Spleen (tissue), 11 donors: ENCODE results near the gene MC5R. TPM values are rescaled to one million over a fixed set of nuclear protein-coding genes. Genes with fewer than 3 reads are reported as not detected.

ENCODE experiments used
- DNase-seq: peaks from one replicate; pipeline ENCODE4 v3.0.0-alpha.2; 2020
- H3K27ac ChIP-seq, 8 donors: fragments of 200-600 bp; sonication (generic) in 7 of 8; 1 replicate in 4 of 8; 2 replicates in 4 of 8; pipeline versions ENCODE4 v1.5.0 to v1.8.0; 2016 to 2021; ENCODE audit warnings: inconsistent platforms in 4 of 8, mild to moderate bottlenecking in 4 of 8, moderate library complexity in 1 of 8
- H3K27me3 ChIP-seq, 7 donors: fragments of 200-600 bp; sonication (generic) in 6 of 7; replicated peaks in 1 of 7; 1 replicate in 4 of 7; 2 replicates in 3 of 7; pipeline versions ENCODE4 v1.5.0 to v1.8.0; 2016 to 2021; ENCODE audit warnings: inconsistent platforms in 3 of 7, mild to moderate bottlenecking in 1 of 7
- H3K36me3 ChIP-seq, 6 donors: fragments of 200-600 bp; sonication (generic) in 5 of 6; 1 replicate in 4 of 6; 2 replicates in 2 of 6; pipeline versions ENCODE4 v1.5.0 to v1.8.0; 2016 to 2021; ENCODE audit warnings: inconsistent platforms in 2 of 6
- H3K4me1 ChIP-seq, 6 donors: fragments of 200-600 bp; sonication (generic) in 5 of 6; 1 replicate in 3 of 6; 2 replicates in 3 of 6; pipeline versions ENCODE4 v1.5.0 to v1.8.0; 2016 to 2021; ENCODE audit warnings: inconsistent platforms in 3 of 6
- H3K4me3 ChIP-seq, 8 donors: fragments of 200-600 bp; sonication (generic) in 7 of 8; 1 replicate in 4 of 8; 2 replicates in 4 of 8; pipeline versions ENCODE4 v1.5.0 to v1.8.0; 2016 to 2021; ENCODE audit warnings: inconsistent platforms in 4 of 8, mild to moderate bottlenecking in 4 of 8, moderate library complexity in 2 of 8
- H3K9me3 ChIP-seq, 8 donors: fragments of 200-600 bp; sonication (generic) in 7 of 8; 1 replicate in 4 of 8; 2 replicates in 4 of 8; pipeline versions ENCODE4 v1.5.0 to v1.8.0; 2016 to 2021; ENCODE audit warnings: inconsistent platforms in 4 of 8
- POLR2A ChIP-seq, 3 donors: fragments of 450-650 bp; IDR thresholded peaks; one replicate each; pipeline ENCODE4 v1.5.1; 2017; ENCODE audit warnings: antibody characterized with exemption in 3 of 3, mild to moderate bottlenecking in 1 of 3
- POLR2AphosphoS5 ChIP-seq, 3 donors: sonication (generic); formaldehyde crosslinking; IDR thresholded peaks; one replicate each; pipeline ENCODE4 v1.5.1; 2017; ENCODE audit warnings: antibody characterized with exemption in 3 of 3
- WGBS, 5 donors: extraction: QIAGEN DNeasy Blood & Tissue Kit in 3 of 5; methylation state at CpG; one replicate each; pipeline versions ENCODE4 v1.1.5 to v1.1.7; 2013 to 2018; 5-methylcytosine and 5-hydroxymethylcytosine counted together
- intact Hi-C: fragments of 100-400 bp; cut with DNase I; formaldehyde crosslinking; loops from one replicate; pipeline ENCODE4 v1.15.0; 2023; ENCODE audit warnings: low total_unique reads
- polyA plus RNA-seq, 3 donors: library from polyadenylated mRNA; stranded (reverse); fragments of 200-250 nt; gene quantifications; one replicate each; pipeline ENCODE4 v1.2.1, GENCODE V29; 2013
- total RNA-seq, 7 donors: library from RNA; depleted of rRNA in 3 of 7; stranded (reverse); fragments of >200 nt in 3 of 7; fragmentation: NEBNext Ultra II Directional in 4 of 7; extraction: Animal tissue kit (Norgen Biotek cat#: 25700) in 4 of 7; gene quantifications; one replicate each; pipeline versions ENCODE4 v1.1.0 to v1.2.1, GENCODE V29; 2016 to 2021
- TF ChIP-seq, protein P1 (sequence below), 11 experiments: fragments of 200-600 bp in 7 of 11; fragments of 450-650 bp in 4 of 11; sonication (generic) in 4 of 11; IDR thresholded peaks in 8 of 11; conservative IDR thresholded peaks in 3 of 11; 1 replicate in 7 of 11; 2 replicates in 4 of 11; pipeline versions ENCODE4 v1.4.0 to v1.8.0; 2016 to 2021; ENCODE audit warnings: antibody characterized with exemption in 11 of 11, inconsistent platforms in 4 of 11, mild to moderate bottlenecking in 1 of 11
- donor health status: healthy with polysubstance abuse.
- donor health status: DM: no; HTN: no; CAD: no; lungs with moderate emphysema.
- donor health status: DM: no; HTN: no; CAD: no.
- donor health status: Bipolar disorder and iron deficiency.
- donor health status: healthy.
- donor health status: DM: no; HTN: no; CAD: no.
- donor health status: DM: yes; HTN: yes; CAD: no.

MC5R gene
- total and polyA plus RNA-seq, 10 donors = 0.07 TPM; not detected in 9

DNA sequence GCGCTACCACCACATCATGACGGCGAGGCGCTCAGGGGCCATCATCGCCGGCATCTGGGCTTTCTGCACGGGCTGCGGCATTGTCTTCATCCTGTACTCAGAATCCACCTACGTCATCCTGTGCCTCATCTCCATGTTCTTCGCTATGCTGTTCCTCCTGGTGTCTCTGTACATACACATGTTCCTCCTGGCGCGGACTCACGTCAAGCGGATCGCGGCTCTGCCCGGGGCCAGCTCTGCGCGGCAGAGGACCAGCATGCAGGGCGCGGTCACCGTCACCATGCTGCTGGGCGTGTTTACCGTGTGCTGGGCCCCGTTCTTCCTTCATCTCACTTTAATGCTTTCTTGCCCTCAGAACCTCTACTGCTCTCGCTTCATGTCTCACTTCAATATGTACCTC, 2.3 kb downstream of the MC5R start:
- TF ChIP-seq POLR2AphosphoS5 (IDR thresholded peaks at IDR 0.05) (no peak), POLR2A (IDR thresholded peaks at IDR 0.05) (no peak)
- TF ChIP-seq, protein P1, sequence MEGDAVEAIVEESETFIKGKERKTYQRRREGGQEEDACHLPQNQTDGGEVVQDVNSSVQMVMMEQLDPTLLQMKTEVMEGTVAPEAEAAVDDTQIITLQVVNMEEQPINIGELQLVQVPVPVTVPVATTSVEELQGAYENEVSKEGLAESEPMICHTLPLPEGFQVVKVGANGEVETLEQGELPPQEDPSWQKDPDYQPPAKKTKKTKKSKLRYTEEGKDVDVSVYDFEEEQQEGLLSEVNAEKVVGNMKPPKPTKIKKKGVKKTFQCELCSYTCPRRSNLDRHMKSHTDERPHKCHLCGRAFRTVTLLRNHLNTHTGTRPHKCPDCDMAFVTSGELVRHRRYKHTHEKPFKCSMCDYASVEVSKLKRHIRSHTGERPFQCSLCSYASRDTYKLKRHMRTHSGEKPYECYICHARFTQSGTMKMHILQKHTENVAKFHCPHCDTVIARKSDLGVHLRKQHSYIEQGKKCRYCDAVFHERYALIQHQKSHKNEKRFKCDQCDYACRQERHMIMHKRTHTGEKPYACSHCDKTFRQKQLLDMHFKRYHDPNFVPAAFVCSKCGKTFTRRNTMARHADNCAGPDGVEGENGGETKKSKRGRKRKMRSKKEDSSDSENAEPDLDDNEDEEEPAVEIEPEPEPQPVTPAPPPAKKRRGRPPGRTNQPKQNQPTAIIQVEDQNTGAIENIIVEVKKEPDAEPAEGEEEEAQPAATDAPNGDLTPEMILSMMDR (IDR thresholded peaks at IDR 0.05 in 8 of 11, conservative IDR thresholded peaks at IDR 0.05 in 3 of 11) = no peak
- Histone ChIP-seq H3K36me3 (no peaks in the 10 kb centered on the region), H3K4me3 (no peak overlapping the region), H3K27ac (no peak overlapping the region), H3K9me3 (no peaks in the 10 kb centered on the region), H3K4me1 (peaks cover 0 to 12% (median 4%) of the 10 kb centered on the region in 6 donors), H3K27me3 (peaks cover 0 to 85% (median 19%) of the 10 kb centered on the region in 7 donors)
- intact Hi-C loops = no loop called here
- 92 to 97% (median 96%) methylated on average over 26 of the region's 26 CpGs for WGBS, 5 donors
- DNase-seq = no peak

DNA sequence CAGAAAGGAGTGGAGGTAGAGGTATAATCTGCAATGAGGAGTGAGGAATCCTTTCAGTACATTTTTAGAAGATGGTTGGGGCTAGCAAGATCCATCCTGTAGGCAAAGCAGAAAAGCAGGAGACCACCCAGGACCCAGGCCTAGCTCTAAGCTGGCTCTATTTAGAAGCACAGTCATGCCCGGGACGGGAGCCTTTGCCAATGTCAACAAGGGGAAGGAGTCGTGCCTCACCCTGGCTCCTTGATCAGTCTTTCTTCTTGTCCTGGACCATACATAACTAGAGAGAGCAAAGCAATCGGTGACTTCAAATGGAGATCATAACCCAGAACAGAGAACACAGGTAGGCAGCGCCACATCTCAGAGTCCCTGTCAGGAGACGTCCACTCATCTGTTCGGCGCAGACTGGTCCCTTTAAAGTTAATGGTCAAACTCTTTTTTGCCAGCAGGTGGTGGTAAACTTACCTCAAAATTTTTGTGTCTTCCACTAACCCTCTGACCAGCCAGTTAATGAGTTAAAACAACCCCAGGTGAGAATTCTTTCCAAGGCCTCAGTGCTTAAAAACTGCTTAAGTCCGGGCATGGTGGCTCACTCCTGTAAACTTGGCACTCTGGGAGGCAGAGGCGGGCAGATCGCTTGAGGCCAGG, 8.0 kb downstream of the MC5R start:
- no peak for TF ChIP-seq POLR2A (IDR thresholded peaks at IDR 0.05)
- no peak for TF ChIP-seq POLR2AphosphoS5 (IDR thresholded peaks at IDR 0.05)
- TF ChIP-seq, protein P1 (IDR thresholded peaks at IDR 0.05 in 8 of 11, conservative IDR thresholded peaks at IDR 0.05 in 3 of 11) = no peak
- Histone ChIP-seq H3K36me3 (no peaks in the 10 kb centered on the region), H3K4me3 (no peak overlapping the region), H3K27ac (no peak overlapping the region), H3K4me1 (no peaks in the 10 kb centered on the region), H3K9me3 (no peaks in the 10 kb centered on the region), H3K27me3 (peaks cover 0 to 73% (median 0%) of the 10 kb centered on the region in 7 donors)
- DNase-seq = no peak
- 79 to 87% (median 86%) methylated on average over 11 of the region's 11 CpGs for WGBS, 5 donors
- intact Hi-C loops = no loop called here

DNA sequence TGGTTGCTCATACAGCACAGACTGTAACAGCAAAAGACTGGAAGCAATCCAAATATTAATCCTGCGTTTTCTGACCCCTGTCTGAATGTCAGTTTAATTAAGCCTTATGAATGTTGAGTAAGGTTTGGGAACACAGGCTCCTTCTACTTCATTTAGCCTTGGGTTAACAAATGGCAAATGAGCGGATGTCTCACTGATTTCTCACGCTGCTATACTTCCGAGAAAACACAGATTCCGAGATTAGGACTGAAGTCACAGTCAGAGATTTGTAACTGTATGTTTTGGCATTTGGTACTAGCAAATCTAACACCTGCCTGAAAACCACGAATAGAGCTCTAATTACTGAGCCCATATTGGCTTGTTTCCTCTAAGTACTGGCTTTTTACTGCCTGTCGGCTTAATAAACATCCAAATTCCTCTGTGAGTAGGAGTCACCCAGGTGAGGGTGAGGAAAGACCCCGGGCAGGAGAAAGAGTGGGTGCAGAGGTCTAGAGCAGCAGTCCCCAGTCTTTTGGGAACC, 10.6 kb downstream of the MC5R start:
- intact Hi-C loops = no loop called here
- no peaks in the 10 kb centered on the region for H3K36me3 ChIP-seq
- H3K9me3 ChIP-seq = no peaks in the 10 kb centered on the region
- peaks cover 0 to 52% (median 0%) of the 10 kb centered on the region in 7 donors for H3K27me3 ChIP-seq
- TF ChIP-seq, protein P1 (IDR thresholded peaks at IDR 0.05 in 8 of 11, conservative IDR thresholded peaks at IDR 0.05 in 3 of 11) = no peak
- H3K4me1 ChIP-seq = no peaks in the 10 kb centered on the region
- no peak overlapping the region for H3K27ac ChIP-seq
- DNase-seq = no peak
- 60 to 73% (median 63%) methylated on average over 8 of the region's 8 CpGs for WGBS, 5 donors
- H3K4me3 ChIP-seq = no peak overlapping the region

DNA sequence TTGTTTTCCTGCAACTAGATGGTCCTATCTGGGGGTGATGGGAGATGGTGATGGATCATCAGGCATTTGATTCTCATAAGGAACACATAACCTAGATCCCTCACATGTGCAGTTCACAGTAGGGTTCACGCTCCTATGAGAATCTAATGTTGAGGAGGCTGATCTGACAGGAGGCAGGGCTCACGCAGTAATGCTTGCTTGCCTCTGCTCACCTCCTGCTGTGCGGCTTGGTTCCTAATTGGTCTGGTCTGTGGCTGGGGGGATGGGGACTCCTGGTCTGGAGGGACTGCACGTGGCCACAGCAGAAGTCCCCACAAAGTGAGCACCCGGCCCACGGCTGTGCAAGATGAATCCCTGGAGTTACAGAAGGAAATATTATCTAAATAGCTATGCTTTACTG, 11.3 kb downstream of the MC5R start:
- no peak overlapping the region for H3K27ac ChIP-seq
- no peaks in the 10 kb centered on the region for H3K4me1 ChIP-seq
- H3K36me3 ChIP-seq = no peaks in the 10 kb centered on the region
- H3K9me3 ChIP-seq = no peaks in the 10 kb centered on the region
- WGBS, 5 donors = 62 to 79% (median 77%) methylated on average over 6 of the region's 6 CpGs
- TF ChIP-seq POLR2AphosphoS5 (IDR thresholded peaks at IDR 0.05) = no peak
- TF ChIP-seq, protein P1 (IDR thresholded peaks at IDR 0.05 in 8 of 11, conservative IDR thresholded peaks at IDR 0.05 in 3 of 11) = no peak
- TF ChIP-seq POLR2A (IDR thresholded peaks at IDR 0.05) = no peak
- no peak overlapping the region for H3K4me3 ChIP-seq
- intact Hi-C loops = no loop called here
- DNase-seq = no peak
- H3K27me3 ChIP-seq = peaks cover 0 to 46% (median 0%) of the 10 kb centered on the region in 7 donors
